Cardiac fibroblast (primary cell): ENCODE results near the gene PNMT.

Source experiments
- DNase-seq, 2 donors: peaks; one replicate each; pipeline versions ENCODE4 v3.0.0 to v3.0.0-alpha.2; 2010; ENCODE audit warnings: low read depth in 2 of 2
- H3K4me3 ChIP-seq, 2 donors: replicated peaks in 1 of 2; 1 replicate in 1 of 2; 2 replicates in 1 of 2; pipeline ENCODE4 v1.5.1; 2011; ENCODE audit warnings: low read depth in 2 of 2, low read length in 2 of 2, mild to moderate bottlenecking in 2 of 2, moderate library complexity in 1 of 2
- CTCF ChIP-seq: IDR thresholded peaks from one replicate; pipeline ENCODE4 v1.5.1; 2011; ENCODE audit warnings: low read depth, mild to moderate bottlenecking, low read length, inconsistent platforms

The PNMT gene

GRCh38 chr17:39639566-39640458 lies 28.4 kb upstream of the PNMT start:
- no peak for DNase-seq
- no peak overlapping the region for H3K4me3 ChIP-seq
- TF ChIP-seq CTCF: no peak

- no peak overlapping the region for H3K4me3 ChIP-seq
- no peak for TF ChIP-seq CTCF
- no peak for DNase-seq
These were observed 27.6 kb upstream of the PNMT start for GRCh38 chr17:39640591-39641031.

GRCh38 chr17:39641097-39641496 lies 27.2 kb upstream of the PNMT start:
- no peak for TF ChIP-seq CTCF
- DNase-seq: no peak
- H3K4me3 ChIP-seq: no peak overlapping the region

GRCh38 chr17:39641883-39642282 lies 26.4 kb upstream of the PNMT start:
- no peak for TF ChIP-seq CTCF
- H3K4me3 ChIP-seq: no peak overlapping the region
- no peak for DNase-seq

- H3K4me3 ChIP-seq: no peak overlapping the region
- no peak for DNase-seq
- TF ChIP-seq CTCF: no peak
These were observed 25.8 kb upstream of the PNMT start for GRCh38 chr17:39642291-39643074.

- no peak for TF ChIP-seq CTCF
- DNase-seq: peak in 1 of 2 donors; percentile 25
- no peak overlapping the region for H3K4me3 ChIP-seq
These were observed 25.0 kb upstream of the PNMT start for GRCh38 chr17:39643271-39643670.
